Endothelial cell of umbilical vein (primary cell): ENCODE results near the gene TRPC4AP.

Experiments
- CTCF ChIP-seq, 2 donors: IDR thresholded peaks; 1 replicate in 1 of 2; 2 replicates in 1 of 2; pipeline ENCODE4 v1.5.1; 2011; ENCODE audit warnings: low read length in 2 of 2, mild to moderate bottlenecking in 2 of 2, moderate library complexity in 2 of 2, control low read depth in 1 of 2, inconsistent platforms in 1 of 2, low read depth in 1 of 2; ENCODE audit not compliant: insufficient read depth in 1 of 2; ENCODE audit errors: extremely low read depth in 1 of 2
- EZH2 ChIP-seq: IDR thresholded peaks from 2 replicates; pipeline ENCODE4 v1.6.1; 2012; ENCODE audit warnings: borderline replicate concordance, low read depth, mild to moderate bottlenecking, moderate library complexity, low read length, inconsistent platforms; ENCODE audit not compliant: severe bottlenecking
- MYC ChIP-seq: IDR thresholded peaks from one replicate; pipeline ENCODE4 v1.6.1; 2011; ENCODE audit warnings: mild to moderate bottlenecking, low read depth, low read length
- POLR2A ChIP-seq: IDR thresholded peaks from 2 replicates; pipeline ENCODE4 v1.6.1; 2012; ENCODE audit warnings: low read depth, mild to moderate bottlenecking, control low read depth, low read length
- POLR2AphosphoS5 ChIP-seq: IDR thresholded peaks from 2 replicates; pipeline ENCODE4 v1.6.1; 2012; ENCODE audit warnings: low read depth, mild to moderate bottlenecking, control low read depth, low read length, moderate library complexity; ENCODE audit not compliant: insufficient read depth

GRCh38 chr20:34984756-34985261 is 107.8 kb downstream of the TRPC4AP start:
- TF ChIP-seq CTCF (IDR thresholded peaks at IDR 0.05; ENCODE audit: extremely low read depth in 1 of 2, insufficient read depth in 1 of 2, low read depth in 1 of 2, low read length in 2 of 2) (no peak), POLR2AphosphoS5 (no peak), POLR2A (no peak), EZH2 (no peak), MYC (no peak)
